K562 (cell line): ENCODE results near the gene PRDX3. TPM values are rescaled to one million over a fixed set of nuclear protein-coding genes. Genes with fewer than 3 reads are reported as not detected.

Source experiments
- CAMTA2 ChIP-seq: fragments of 250-450 bp; sonication (Bioruptor Pico); conservative IDR thresholded peaks from 2 replicates; pipeline ENCODE4 v1.5.1; 2022
- CBX3 ChIP-seq, 2 experiments: IDR thresholded peaks; 1 replicate in 1 of 2; 2 replicates in 1 of 2; pipeline ENCODE4 v1.6.1; 2012; ENCODE audit warnings: inconsistent platforms in 2 of 2, low read length in 2 of 2, borderline replicate concordance in 1 of 2, control low read depth in 1 of 2
- E2F3 ChIP-seq: fragments of 250-450 bp; sonication (Bioruptor Pico); IDR thresholded peaks from 2 replicates; pipeline ENCODE4 v1.4.0; 2020; ENCODE audit warnings: mild to moderate bottlenecking
- ELF1 ChIP-seq: fragments of 200-800 bp; sonication (Bioruptor generic); IDR thresholded peaks from 2 replicates; pipeline ENCODE4 v1.6.1; 2016; ENCODE audit warnings: missing genetic modification characterization, missing compliant biosample characterization
- GTF2F1 ChIP-seq: IDR thresholded peaks from 2 replicates; pipeline ENCODE4 v1.6.1; 2011; ENCODE audit warnings: low read depth, low read length, improper control_type of control experiment
- JUN ChIP-seq, 2 experiments: sonication (generic) in 1 of 2; formaldehyde crosslinking in 1 of 2; IDR thresholded peaks; 2 replicates each; pipeline versions ENCODE4 v1.6.1 to v1.8.0; 2012 to 2022; ENCODE audit warnings: borderline replicate concordance in 2 of 2, mild to moderate bottlenecking in 2 of 2, improper control_type of control experiment in 1 of 2, low read depth in 1 of 2, low read length in 1 of 2, missing genetic modification reagents in 1 of 2
- PBX2 ChIP-seq, 2 experiments: IDR thresholded peaks in 1 of 2; conservative IDR thresholded peaks in 1 of 2; 2 replicates each; pipeline ENCODE4 v1.6.1; 2016; ENCODE audit warnings: low read depth in 2 of 2, mild to moderate bottlenecking in 1 of 2, missing compliant biosample characterization in 1 of 2, missing genetic modification characterization in 1 of 2, moderate library complexity in 1 of 2
- SRF ChIP-seq, 2 experiments: fragments of 250-450, 450-650 bp in 1 of 2; sonication (Bioruptor Pico) in 1 of 2; sonication (generic) in 1 of 2; formaldehyde crosslinking; IDR thresholded peaks; 2 replicates each; pipeline versions ENCODE4 v1.5.0 to v1.5.1; 2020 to 2022; ENCODE audit warnings: mild to moderate bottlenecking in 1 of 2, missing genetic modification reagents in 1 of 2
- SRSF3 ChIP-seq: fragments of 200-400 bp; formaldehyde crosslinking; IDR thresholded peaks from 2 replicates; pipeline ENCODE4 v1.6.1; 2016; ENCODE audit warnings: mild to moderate bottlenecking, low read length, moderate library complexity; ENCODE audit not compliant: insufficient read depth
- ZBTB8A ChIP-seq: fragments of 450-650 bp; IDR thresholded peaks from 2 replicates; pipeline ENCODE4 v1.6.1; 2018; ENCODE audit warnings: mild to moderate bottlenecking, moderate library complexity; ENCODE audit not compliant: partially characterized antibody
- ZFP91 ChIP-seq: sonication (generic); formaldehyde crosslinking; IDR thresholded peaks from 2 replicates; pipeline ENCODE4 v1.8.0; 2022; ENCODE audit warnings: mild to moderate bottlenecking, missing genetic modification reagents
- ZNF561 ChIP-seq: fragments of 450-650 bp; formaldehyde crosslinking; conservative IDR thresholded peaks from 2 replicates; pipeline ENCODE4 v1.4.0; 2020; ENCODE audit warnings: mild to moderate bottlenecking, moderate library complexity
- polyA plus RNA-seq, 8 experiments: library from polyadenylated mRNA; depleted of rRNA in 4 of 8; stranded (reverse) in 5 of 8; unstranded in 3 of 8; fragments of >200 nt; fragmentation: Nextera tagmentation in 2 of 8; fragmentation: Illumina TruSeq in 1 of 8; extraction: Ambion mirVana in 2 of 8; extraction: Trizol in 1 of 8; gene quantifications; 2 replicates each; pipeline versions ENCODE4 v1.2.1 to v1.2.3, GENCODE V29; 2011 to 2014; ENCODE audit warnings: inconsistent platforms in 1 of 8, missing spikeins in 1 of 8
- total RNA-seq, 7 experiments: library from RNA; depleted of rRNA in 6 of 7; stranded (reverse); fragments of >200 nt in 6 of 7; fragmentation: Illumina TruSeq in 2 of 7; extraction: Trizol in 2 of 7; gene quantifications; 2 replicates each; pipeline versions ENCODE4 v1.2.1 to v1.2.3, GENCODE V29; 2011 to 2021; ENCODE audit warnings: low replicate concordance in 1 of 7
- TF ChIP-seq, protein P1 (sequence below): fragments of 450-650 bp; IDR thresholded peaks from 2 replicates; pipeline ENCODE4 v1.6.1; 2018; ENCODE audit not compliant: partially characterized antibody
- TF ChIP-seq, protein P2 (sequence below): fragments of 450-650 bp; IDR thresholded peaks from 2 replicates; pipeline ENCODE4 v1.6.1; 2017; ENCODE audit warnings: mild to moderate bottlenecking, moderate library complexity
- TF ChIP-seq, protein P3 (sequence below): sonication (generic); formaldehyde crosslinking; IDR thresholded peaks from 2 replicates; pipeline ENCODE4 v1.8.0; 2022; ENCODE audit warnings: mild to moderate bottlenecking, missing genetic modification reagents

PRDX3 gene
- total and polyA plus RNA-seq, 9 of the 15 experiments (the other 6 are each of a cell fraction or from before 2014, with no cell fraction given) = 122 to 994 (median 173) TPM

- TF ChIP-seq PBX2 (CRISPR knock-in tag; IDR thresholded peaks at IDR 0.05; ENCODE audit: low read depth) = no peak
- TF ChIP-seq PBX2 (tag; conservative IDR thresholded peaks at IDR 0.05; ENCODE audit: low read depth) = no peak
- TF ChIP-seq, protein P1, sequence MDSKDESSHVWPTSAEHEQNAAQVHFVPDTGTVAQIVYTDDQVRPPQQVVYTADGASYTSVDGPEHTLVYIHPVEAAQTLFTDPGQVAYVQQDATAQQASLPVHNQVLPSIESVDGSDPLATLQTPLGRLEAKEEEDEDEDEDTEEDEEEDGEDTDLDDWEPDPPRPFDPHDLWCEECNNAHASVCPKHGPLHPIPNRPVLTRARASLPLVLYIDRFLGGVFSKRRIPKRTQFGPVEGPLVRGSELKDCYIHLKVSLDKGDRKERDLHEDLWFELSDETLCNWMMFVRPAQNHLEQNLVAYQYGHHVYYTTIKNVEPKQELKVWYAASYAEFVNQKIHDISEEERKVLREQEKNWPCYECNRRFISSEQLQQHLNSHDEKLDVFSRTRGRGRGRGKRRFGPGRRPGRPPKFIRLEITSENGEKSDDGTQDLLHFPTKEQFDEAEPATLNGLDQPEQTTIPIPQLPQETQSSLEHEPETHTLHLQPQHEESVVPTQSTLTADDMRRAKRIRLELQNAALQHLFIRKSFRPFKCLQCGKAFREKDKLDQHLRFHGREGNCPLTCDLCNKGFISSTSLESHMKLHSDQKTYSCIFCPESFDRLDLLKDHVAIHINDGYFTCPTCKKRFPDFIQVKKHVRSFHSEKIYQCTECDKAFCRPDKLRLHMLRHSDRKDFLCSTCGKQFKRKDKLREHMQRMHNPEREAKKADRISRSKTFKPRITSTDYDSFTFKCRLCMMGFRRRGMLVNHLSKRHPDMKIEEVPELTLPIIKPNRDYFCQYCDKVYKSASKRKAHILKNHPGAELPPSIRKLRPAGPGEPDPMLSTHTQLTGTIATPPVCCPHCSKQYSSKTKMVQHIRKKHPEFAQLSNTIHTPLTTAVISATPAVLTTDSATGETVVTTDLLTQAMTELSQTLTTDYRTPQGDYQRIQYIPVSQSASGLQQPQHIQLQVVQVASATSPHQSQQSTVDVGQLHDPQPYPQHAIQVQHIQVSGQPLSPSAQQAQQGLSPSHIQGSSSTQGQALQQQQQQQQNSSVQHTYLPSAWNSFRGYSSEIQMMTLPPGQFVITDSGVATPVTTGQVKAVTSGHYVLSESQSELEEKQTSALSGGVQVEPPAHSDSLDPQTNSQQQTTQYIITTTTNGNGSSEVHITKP = no peak
- TF ChIP-seq ZNF561 = no peak
- TF ChIP-seq GTF2F1 = no peak
- peak in 1 of 2 experiments; percentile 74; a peak in 2 of 4 replicates for TF ChIP-seq SRF (CRISPR knock-in tag; IDR thresholded peaks at IDR 0.05)
- no peak for TF ChIP-seq ZFP91
- TF ChIP-seq, protein P2, sequence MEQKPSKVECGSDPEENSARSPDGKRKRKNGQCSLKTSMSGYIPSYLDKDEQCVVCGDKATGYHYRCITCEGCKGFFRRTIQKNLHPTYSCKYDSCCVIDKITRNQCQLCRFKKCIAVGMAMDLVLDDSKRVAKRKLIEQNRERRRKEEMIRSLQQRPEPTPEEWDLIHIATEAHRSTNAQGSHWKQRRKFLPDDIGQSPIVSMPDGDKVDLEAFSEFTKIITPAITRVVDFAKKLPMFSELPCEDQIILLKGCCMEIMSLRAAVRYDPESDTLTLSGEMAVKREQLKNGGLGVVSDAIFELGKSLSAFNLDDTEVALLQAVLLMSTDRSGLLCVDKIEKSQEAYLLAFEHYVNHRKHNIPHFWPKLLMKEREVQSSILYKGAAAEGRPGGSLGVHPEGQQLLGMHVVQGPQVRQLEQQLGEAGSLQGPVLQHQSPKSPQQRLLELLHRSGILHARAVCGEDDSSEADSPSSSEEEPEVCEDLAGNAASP = no peak
- TF ChIP-seq, protein P3, sequence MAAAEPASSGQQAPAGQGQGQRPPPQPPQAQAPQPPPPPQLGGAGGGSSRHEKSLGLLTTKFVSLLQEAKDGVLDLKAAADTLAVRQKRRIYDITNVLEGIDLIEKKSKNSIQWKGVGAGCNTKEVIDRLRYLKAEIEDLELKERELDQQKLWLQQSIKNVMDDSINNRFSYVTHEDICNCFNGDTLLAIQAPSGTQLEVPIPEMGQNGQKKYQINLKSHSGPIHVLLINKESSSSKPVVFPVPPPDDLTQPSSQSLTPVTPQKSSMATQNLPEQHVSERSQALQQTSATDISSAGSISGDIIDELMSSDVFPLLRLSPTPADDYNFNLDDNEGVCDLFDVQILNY (CRISPR knock-in tag) = no peak
- no peak for TF ChIP-seq E2F3
- no peak for TF ChIP-seq CBX3 (IDR thresholded peaks at IDR 0.05; ENCODE audit: borderline replicate concordance in 1 of 2, low read length in 2 of 2)
- no peak for TF ChIP-seq CAMTA2 (CRISPR knock-in tag)
- no peak for TF ChIP-seq JUN (IDR thresholded peaks at IDR 0.05; ENCODE audit: borderline replicate concordance, low read depth, low read length)
- TF ChIP-seq JUN (CRISPR knock-in tag; IDR thresholded peaks at IDR 0.05; ENCODE audit: borderline replicate concordance) = no peak
- no peak for TF ChIP-seq SRSF3
- no peak for TF ChIP-seq ZBTB8A
- peak; percentile 54; the same call in 1 of the 2 replicates for TF ChIP-seq ELF1
Measured at GRCh38 chr10:119178372-119179119, at the start of gene PRDX3 (continued).
